ENCODE results near the gene WHAMM.

The WHAMM gene

GRCh38 chr15:82767163-82767829 lies 42.1 kb upstream of the WHAMM start:
- TF ChIP-seq TAF1 (IDR thresholded peaks at IDR 0.05; ENCODE audit: borderline replicate concordance, insufficient read depth, low read length) (no peak), POLR2AphosphoS5 (IDR thresholded peaks at IDR 0.05; ENCODE audit: low read depth, low read length) (no peak), FOXP2 (optimal IDR thresholded peaks at IDR 0.05; ENCODE audit: borderline replicate concordance, extremely low read depth, extremely low read length, insufficient read depth) (no peak), SIN3A (IDR thresholded peaks at IDR 0.05; ENCODE audit: borderline replicate concordance, insufficient read depth, low read length) (no peak), REST (IDR thresholded peaks at IDR 0.05; ENCODE audit: insufficient read depth in 1 of 2, low read depth in 2 of 2, low read length in 2 of 2) (no peak)

- TF ChIP-seq FOXP2 (optimal IDR thresholded peaks at IDR 0.05; ENCODE audit: borderline replicate concordance, extremely low read depth, extremely low read length, insufficient read depth) = no peak
- TF ChIP-seq TAF1 (IDR thresholded peaks at IDR 0.05; ENCODE audit: borderline replicate concordance, insufficient read depth, low read length) = no peak
- TF ChIP-seq SIN3A (IDR thresholded peaks at IDR 0.05; ENCODE audit: borderline replicate concordance, insufficient read depth, low read length) = no peak
- no peak for TF ChIP-seq POLR2AphosphoS5 (IDR thresholded peaks at IDR 0.05; ENCODE audit: low read depth, low read length)
- no peak for TF ChIP-seq REST (IDR thresholded peaks at IDR 0.05; ENCODE audit: insufficient read depth in 1 of 2, low read depth in 2 of 2, low read length in 2 of 2)
Measured at GRCh38 chr15:82768414-82769054, 40.9 kb upstream of the WHAMM start.

GRCh38 chr15:82771789-82772607 lies 37.4 kb upstream of the WHAMM start:
- no peak for TF ChIP-seq REST (IDR thresholded peaks at IDR 0.05; ENCODE audit: insufficient read depth in 1 of 2, low read depth in 2 of 2, low read length in 2 of 2)
- no peak for TF ChIP-seq POLR2AphosphoS5 (IDR thresholded peaks at IDR 0.05; ENCODE audit: low read depth, low read length)
- no peak for TF ChIP-seq SIN3A (IDR thresholded peaks at IDR 0.05; ENCODE audit: borderline replicate concordance, insufficient read depth, low read length)
- TF ChIP-seq FOXP2 (optimal IDR thresholded peaks at IDR 0.05; ENCODE audit: borderline replicate concordance, extremely low read depth, extremely low read length, insufficient read depth) = no peak
- no peak for TF ChIP-seq TAF1 (IDR thresholded peaks at IDR 0.05; ENCODE audit: borderline replicate concordance, insufficient read depth, low read length)

GRCh38 chr15:82774496-82774895 lies 34.9 kb upstream of the WHAMM start:
- TF ChIP-seq REST (IDR thresholded peaks at IDR 0.05; ENCODE audit: insufficient read depth in 1 of 2, low read depth in 2 of 2, low read length in 2 of 2) = no peak
